GM20000 (cell line): Measurements from ENCODE around the gene CGB3.
"Not testable (repeated sequence)": the region's sequence is repeated elsewhere in the genome, so short reads cannot be mapped to it uniquely, and the experiment has no call there.

Experiments used
- DNase-seq: peaks from one replicate; pipeline ENCODE4 v3.0.0; 2012; ENCODE audit warnings: low spot score
- CTCF ChIP-seq: IDR thresholded peaks from 2 replicates; pipeline ENCODE4 v1.5.1; 2012; ENCODE audit warnings: mild to moderate bottlenecking, control low read depth; ENCODE audit errors: extremely low read depth, missing control alignments

Gene CGB3

GRCh38 chr19:49056101-49056901, 32.2 kb upstream of the CGB3 start:
- peak; percentile 89 for DNase-seq
- TF ChIP-seq CTCF, result no peak

- DNase-seq, result not testable (repeated sequence)
These were observed 26.4 kb upstream of the CGB3 start for GRCh38 chr19:49050376-49051033.

GRCh38 chr19:49049834-49050233, 25.7 kb upstream of the CGB3 start:
- DNase-seq, result not testable (repeated sequence)

GRCh38 chr19:49049011-49049410, 24.9 kb upstream of the CGB3 start, which contains the start of gene CGB8:
Gene CGB8, minus strand, starts transcription at chr19:49049111. Its CDS starts 372 bp downstream, at chr19:49048739.
- DNase-seq, result not testable (repeated sequence)

GRCh38 chr19:49043548-49043947, 19.4 kb upstream of the CGB3 start, which contains the start of gene CGB5:
Gene CGB5, plus strand, starts transcription at chr19:49043848. Its CDS starts 362 bp downstream, at chr19:49044210.
- DNase-seq, result not testable (repeated sequence)

- not testable (repeated sequence) for DNase-seq
These were observed 18.5 kb upstream of the CGB3 start for GRCh38 chr19:49042666-49043065.

- DNase-seq, result no peak
- TF ChIP-seq CTCF, result no peak
These were observed 18.0 kb upstream of the CGB3 start for GRCh38 chr19:49042177-49042576.

- not testable (repeated sequence) for DNase-seq
These were observed 15.6 kb upstream of the CGB3 start for GRCh38 chr19:49039736-49040135.

- DNase-seq, result not testable (repeated sequence)
These were observed 14.6 kb upstream of the CGB3 start for GRCh38 chr19:49038557-49039276.

- not testable (repeated sequence) for DNase-seq
These were observed 14.0 kb upstream of the CGB3 start for GRCh38 chr19:49038111-49038510.

- TF ChIP-seq CTCF, result peak; percentile 38
- peak; percentile 25 for DNase-seq
These were observed 12.7 kb upstream of the CGB3 start, which contains the start of gene CGB1 for GRCh38 chr19:49036815-49037214. Gene CGB1, minus strand, starts transcription at chr19:49036895. Its CDS starts 184 bp downstream, at chr19:49036711.

- DNase-seq, result peak; percentile 68
These were observed 7.6 kb upstream of the CGB3 start, which contains the start of gene CGB2 for GRCh38 chr19:49031642-49032301. Gene CGB2, plus strand, starts transcription at chr19:49031890. Its CDS starts 206 bp downstream, at chr19:49032096.

- not testable (repeated sequence) for DNase-seq
These were observed 6.2 kb upstream of the CGB3 start for GRCh38 chr19:49030323-49030722.

- DNase-seq, result not testable (repeated sequence)
These were observed 5.6 kb upstream of the CGB3 start for GRCh38 chr19:49029749-49030148.

GRCh38 chr19:49028686-49029085, 4.6 kb upstream of the CGB3 start:
- not testable (repeated sequence) for DNase-seq

GRCh38 chr19:49025599-49025998, 1.5 kb upstream of the CGB3 start:
- DNase-seq, result not testable (repeated sequence)
